HepG2 (cell line): ENCODE results near the gene AFAP1. TPM values are rescaled to one million over a fixed set of nuclear protein-coding genes. Genes with fewer than 3 reads are reported as not detected.

Source experiments
- MTA1 ChIP-seq: sonication (generic); formaldehyde crosslinking; IDR thresholded peaks from 2 replicates; pipeline ENCODE4 v1.4.0; 2020; ENCODE audit warnings: missing genetic modification reagents, mild to moderate bottlenecking, borderline replicate concordance
- NFATC3 ChIP-seq: sonication (generic); formaldehyde crosslinking; IDR thresholded peaks from 2 replicates; pipeline ENCODE4 v1.5.1; 2020; ENCODE audit warnings: mild to moderate bottlenecking, missing genetic modification reagents
- NONO ChIP-seq, 2 experiments: fragments of 450-650 bp in 1 of 2; sonication (generic) in 1 of 2; formaldehyde crosslinking in 1 of 2; IDR thresholded peaks in 1 of 2; conservative IDR thresholded peaks in 1 of 2; 2 replicates each; pipeline versions ENCODE4 v1.6.1 to v1.8.0; 2017 to 2022; ENCODE audit warnings: mild to moderate bottlenecking in 1 of 2, missing genetic modification reagents in 1 of 2, moderate library complexity in 1 of 2
- RARG ChIP-seq: sonication (generic); formaldehyde crosslinking; IDR thresholded peaks from 2 replicates; pipeline ENCODE4 v1.4.0; 2020; ENCODE audit warnings: low read depth, mild to moderate bottlenecking, missing genetic modification reagents
- SMC3 ChIP-seq: IDR thresholded peaks from 2 replicates; pipeline ENCODE4 v1.6.1; 2011; ENCODE audit warnings: low read length, improper control_type of control experiment
- YY1 ChIP-seq: IDR thresholded peaks from 2 replicates; pipeline ENCODE4 v1.6.1; 2011; ENCODE audit warnings: low read length, low read depth, moderate library complexity, mild to moderate bottlenecking; ENCODE audit not compliant: insufficient read depth, insufficient replicate concordance
- ZBTB42 ChIP-seq: sonication (generic); formaldehyde crosslinking; IDR thresholded peaks from 2 replicates; pipeline ENCODE4 v1.5.0; 2020; ENCODE audit warnings: mild to moderate bottlenecking, missing genetic modification reagents
- ZFP36 ChIP-seq: fragments of 150-350 bp; IDR thresholded peaks from 2 replicates; pipeline ENCODE4 v1.6.1; 2018; ENCODE audit warnings: borderline replicate concordance, low read length, low read depth; ENCODE audit not compliant: partially characterized antibody
- ZNF10 ChIP-seq: sonication (generic); formaldehyde crosslinking; IDR thresholded peaks from 2 replicates; pipeline ENCODE4 v1.4.0; 2020; ENCODE audit warnings: mild to moderate bottlenecking, low read depth, missing genetic modification reagents, borderline replicate concordance
- polyA plus RNA-seq, 8 experiments: library from polyadenylated mRNA; depleted of rRNA in 3 of 8; stranded (reverse) in 7 of 8; unstranded in 1 of 8; fragments of >200 nt; fragmentation: Illumina TruSeq in 4 of 8; extraction: Trizol in 4 of 8; gene quantifications; 2 replicates each; pipeline versions ENCODE4 v1.2.1 to v1.2.3, GENCODE V29; 2011 to 2016; ENCODE audit warnings: low read depth in 4 of 8, missing spikeins in 1 of 8, mixed read lengths in 1 of 8; ENCODE audit not compliant: insufficient read depth in 1 of 8
- total RNA-seq, 5 experiments: library from RNA; depleted of rRNA; stranded (reverse); fragments of >200 nt; fragmentation: Illumina TruSeq; extraction: Trizol; gene quantifications; 2 replicates each; pipeline ENCODE4 v1.2.3, GENCODE V29; 2016; ENCODE audit warnings: low read depth in 1 of 5
- TF ChIP-seq, protein P1 (sequence below): sonication (generic); formaldehyde crosslinking; IDR thresholded peaks from 2 replicates; pipeline ENCODE4 v1.4.0; 2020; ENCODE audit warnings: mild to moderate bottlenecking, missing genetic modification reagents
- TF ChIP-seq, protein P2 (sequence below): sonication (generic); formaldehyde crosslinking; IDR thresholded peaks from 2 replicates; pipeline ENCODE4 v1.4.0; 2020; ENCODE audit warnings: mild to moderate bottlenecking, missing genetic modification reagents
- TF ChIP-seq, protein P3 (sequence below): sonication (generic); formaldehyde crosslinking; IDR thresholded peaks from 2 replicates; pipeline ENCODE4 v1.4.0; 2020; ENCODE audit warnings: missing genetic modification reagents, borderline replicate concordance
- TF ChIP-seq, protein P4 (sequence below): sonication (generic); formaldehyde crosslinking; IDR thresholded peaks from one replicate; pipeline ENCODE4 v1.5.1; 2020; ENCODE audit warnings: mild to moderate bottlenecking, missing genetic modification reagents; ENCODE audit errors: not compliant biosample characterization

AFAP1 gene
- total and polyA plus RNA-seq, 2 of the 13 experiments (the other 11 are each of a cell fraction or from before 2014, with no cell fraction given) = 2.5 TPM

DNA sequence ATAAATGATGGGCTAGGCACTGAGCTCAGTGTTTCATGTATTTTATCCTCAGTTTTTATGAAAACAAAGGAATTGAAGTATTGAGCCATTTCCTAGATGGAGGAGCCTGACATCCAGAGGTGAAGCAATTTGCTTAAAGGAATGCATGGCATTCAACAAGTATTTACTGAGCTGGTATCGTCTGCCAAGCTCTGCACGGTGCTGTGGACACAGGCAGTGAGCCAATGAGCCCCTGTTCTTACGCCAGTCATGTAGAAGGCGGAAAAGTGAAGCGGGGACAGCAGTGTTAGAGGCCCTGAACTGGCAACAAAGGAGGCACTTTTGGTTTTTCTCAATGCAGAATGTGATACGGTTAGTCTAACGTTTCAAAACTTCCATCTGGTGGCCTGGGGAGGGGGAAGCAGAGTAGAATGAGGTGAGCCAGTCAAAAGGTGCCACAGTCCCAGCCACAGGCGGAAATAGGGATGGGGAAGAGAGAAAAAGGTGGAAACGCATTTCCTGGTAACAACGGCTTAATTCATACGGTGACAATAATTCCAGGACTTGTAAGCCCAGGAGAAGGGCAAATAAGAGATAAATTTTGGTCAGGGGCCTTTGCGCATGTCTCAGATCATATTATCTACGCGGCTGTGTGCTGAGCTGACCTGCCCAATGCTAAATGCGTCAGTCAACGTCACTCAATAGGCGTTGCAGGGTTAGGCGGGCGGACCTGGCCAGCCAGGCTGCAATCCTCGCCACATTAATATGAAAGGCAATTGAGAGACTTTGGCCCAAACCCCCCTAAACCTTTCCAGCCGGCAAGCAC, 133.9 kb downstream of the AFAP1 start (continued):
- TF ChIP-seq MTA1 (peak; percentile 22; the same call in 1 of the 2 replicates), NFATC3 (CRISPR knock-in tag) (no peak), SMC3 (peak; percentile 22; the same call in 1 of the 2 replicates), RARG (no peak), ZNF10 (CRISPR knock-in tag) (no peak), YY1 (no peak), NONO (IDR thresholded peaks at IDR 0.05) (no peak), NONO (CRISPR knock-in tag; conservative IDR thresholded peaks at IDR 0.05) (no peak; the same call in 1 of the 2 replicates), ZBTB42 (CRISPR knock-in tag) (no peak), ZFP36 (no peak)
- TF ChIP-seq, protein P1, sequence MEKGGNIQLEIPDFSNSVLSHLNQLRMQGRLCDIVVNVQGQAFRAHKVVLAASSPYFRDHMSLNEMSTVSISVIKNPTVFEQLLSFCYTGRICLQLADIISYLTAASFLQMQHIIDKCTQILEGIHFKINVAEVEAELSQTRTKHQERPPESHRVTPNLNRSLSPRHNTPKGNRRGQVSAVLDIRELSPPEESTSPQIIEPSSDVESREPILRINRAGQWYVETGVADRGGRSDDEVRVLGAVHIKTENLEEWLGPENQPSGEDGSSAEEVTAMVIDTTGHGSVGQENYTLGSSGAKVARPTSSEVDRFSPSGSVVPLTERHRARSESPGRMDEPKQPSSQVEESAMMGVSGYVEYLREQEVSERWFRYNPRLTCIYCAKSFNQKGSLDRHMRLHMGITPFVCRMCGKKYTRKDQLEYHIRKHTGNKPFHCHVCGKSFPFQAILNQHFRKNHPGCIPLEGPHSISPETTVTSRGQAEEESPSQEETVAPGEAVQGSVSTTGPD (CRISPR knock-in tag) = no peak
- TF ChIP-seq, protein P2, sequence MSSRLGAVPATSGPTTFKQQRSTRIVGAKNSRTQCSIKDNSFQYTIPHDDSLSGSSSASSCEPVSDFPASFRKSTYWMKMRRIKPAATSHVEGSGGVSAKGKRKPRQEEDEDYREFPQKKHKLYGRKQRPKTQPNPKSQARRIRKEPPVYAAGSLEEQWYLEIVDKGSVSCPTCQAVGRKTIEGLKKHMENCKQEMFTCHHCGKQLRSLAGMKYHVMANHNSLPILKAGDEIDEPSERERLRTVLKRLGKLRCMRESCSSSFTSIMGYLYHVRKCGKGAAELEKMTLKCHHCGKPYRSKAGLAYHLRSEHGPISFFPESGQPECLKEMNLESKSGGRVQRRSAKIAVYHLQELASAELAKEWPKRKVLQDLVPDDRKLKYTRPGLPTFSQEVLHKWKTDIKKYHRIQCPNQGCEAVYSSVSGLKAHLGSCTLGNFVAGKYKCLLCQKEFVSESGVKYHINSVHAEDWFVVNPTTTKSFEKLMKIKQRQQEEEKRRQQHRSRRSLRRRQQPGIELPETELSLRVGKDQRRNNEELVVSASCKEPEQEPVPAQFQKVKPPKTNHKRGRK (CRISPR knock-in tag) = no peak
- TF ChIP-seq, protein P3, sequence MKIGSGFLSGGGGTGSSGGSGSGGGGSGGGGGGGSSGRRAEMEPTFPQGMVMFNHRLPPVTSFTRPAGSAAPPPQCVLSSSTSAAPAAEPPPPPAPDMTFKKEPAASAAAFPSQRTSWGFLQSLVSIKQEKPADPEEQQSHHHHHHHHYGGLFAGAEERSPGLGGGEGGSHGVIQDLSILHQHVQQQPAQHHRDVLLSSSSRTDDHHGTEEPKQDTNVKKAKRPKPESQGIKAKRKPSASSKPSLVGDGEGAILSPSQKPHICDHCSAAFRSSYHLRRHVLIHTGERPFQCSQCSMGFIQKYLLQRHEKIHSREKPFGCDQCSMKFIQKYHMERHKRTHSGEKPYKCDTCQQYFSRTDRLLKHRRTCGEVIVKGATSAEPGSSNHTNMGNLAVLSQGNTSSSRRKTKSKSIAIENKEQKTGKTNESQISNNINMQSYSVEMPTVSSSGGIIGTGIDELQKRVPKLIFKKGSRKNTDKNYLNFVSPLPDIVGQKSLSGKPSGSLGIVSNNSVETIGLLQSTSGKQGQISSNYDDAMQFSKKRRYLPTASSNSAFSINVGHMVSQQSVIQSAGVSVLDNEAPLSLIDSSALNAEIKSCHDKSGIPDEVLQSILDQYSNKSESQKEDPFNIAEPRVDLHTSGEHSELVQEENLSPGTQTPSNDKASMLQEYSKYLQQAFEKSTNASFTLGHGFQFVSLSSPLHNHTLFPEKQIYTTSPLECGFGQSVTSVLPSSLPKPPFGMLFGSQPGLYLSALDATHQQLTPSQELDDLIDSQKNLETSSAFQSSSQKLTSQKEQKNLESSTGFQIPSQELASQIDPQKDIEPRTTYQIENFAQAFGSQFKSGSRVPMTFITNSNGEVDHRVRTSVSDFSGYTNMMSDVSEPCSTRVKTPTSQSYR (CRISPR knock-in tag) = peak; percentile 13; the same call in 1 of the 2 replicates
- TF ChIP-seq, protein P4, sequence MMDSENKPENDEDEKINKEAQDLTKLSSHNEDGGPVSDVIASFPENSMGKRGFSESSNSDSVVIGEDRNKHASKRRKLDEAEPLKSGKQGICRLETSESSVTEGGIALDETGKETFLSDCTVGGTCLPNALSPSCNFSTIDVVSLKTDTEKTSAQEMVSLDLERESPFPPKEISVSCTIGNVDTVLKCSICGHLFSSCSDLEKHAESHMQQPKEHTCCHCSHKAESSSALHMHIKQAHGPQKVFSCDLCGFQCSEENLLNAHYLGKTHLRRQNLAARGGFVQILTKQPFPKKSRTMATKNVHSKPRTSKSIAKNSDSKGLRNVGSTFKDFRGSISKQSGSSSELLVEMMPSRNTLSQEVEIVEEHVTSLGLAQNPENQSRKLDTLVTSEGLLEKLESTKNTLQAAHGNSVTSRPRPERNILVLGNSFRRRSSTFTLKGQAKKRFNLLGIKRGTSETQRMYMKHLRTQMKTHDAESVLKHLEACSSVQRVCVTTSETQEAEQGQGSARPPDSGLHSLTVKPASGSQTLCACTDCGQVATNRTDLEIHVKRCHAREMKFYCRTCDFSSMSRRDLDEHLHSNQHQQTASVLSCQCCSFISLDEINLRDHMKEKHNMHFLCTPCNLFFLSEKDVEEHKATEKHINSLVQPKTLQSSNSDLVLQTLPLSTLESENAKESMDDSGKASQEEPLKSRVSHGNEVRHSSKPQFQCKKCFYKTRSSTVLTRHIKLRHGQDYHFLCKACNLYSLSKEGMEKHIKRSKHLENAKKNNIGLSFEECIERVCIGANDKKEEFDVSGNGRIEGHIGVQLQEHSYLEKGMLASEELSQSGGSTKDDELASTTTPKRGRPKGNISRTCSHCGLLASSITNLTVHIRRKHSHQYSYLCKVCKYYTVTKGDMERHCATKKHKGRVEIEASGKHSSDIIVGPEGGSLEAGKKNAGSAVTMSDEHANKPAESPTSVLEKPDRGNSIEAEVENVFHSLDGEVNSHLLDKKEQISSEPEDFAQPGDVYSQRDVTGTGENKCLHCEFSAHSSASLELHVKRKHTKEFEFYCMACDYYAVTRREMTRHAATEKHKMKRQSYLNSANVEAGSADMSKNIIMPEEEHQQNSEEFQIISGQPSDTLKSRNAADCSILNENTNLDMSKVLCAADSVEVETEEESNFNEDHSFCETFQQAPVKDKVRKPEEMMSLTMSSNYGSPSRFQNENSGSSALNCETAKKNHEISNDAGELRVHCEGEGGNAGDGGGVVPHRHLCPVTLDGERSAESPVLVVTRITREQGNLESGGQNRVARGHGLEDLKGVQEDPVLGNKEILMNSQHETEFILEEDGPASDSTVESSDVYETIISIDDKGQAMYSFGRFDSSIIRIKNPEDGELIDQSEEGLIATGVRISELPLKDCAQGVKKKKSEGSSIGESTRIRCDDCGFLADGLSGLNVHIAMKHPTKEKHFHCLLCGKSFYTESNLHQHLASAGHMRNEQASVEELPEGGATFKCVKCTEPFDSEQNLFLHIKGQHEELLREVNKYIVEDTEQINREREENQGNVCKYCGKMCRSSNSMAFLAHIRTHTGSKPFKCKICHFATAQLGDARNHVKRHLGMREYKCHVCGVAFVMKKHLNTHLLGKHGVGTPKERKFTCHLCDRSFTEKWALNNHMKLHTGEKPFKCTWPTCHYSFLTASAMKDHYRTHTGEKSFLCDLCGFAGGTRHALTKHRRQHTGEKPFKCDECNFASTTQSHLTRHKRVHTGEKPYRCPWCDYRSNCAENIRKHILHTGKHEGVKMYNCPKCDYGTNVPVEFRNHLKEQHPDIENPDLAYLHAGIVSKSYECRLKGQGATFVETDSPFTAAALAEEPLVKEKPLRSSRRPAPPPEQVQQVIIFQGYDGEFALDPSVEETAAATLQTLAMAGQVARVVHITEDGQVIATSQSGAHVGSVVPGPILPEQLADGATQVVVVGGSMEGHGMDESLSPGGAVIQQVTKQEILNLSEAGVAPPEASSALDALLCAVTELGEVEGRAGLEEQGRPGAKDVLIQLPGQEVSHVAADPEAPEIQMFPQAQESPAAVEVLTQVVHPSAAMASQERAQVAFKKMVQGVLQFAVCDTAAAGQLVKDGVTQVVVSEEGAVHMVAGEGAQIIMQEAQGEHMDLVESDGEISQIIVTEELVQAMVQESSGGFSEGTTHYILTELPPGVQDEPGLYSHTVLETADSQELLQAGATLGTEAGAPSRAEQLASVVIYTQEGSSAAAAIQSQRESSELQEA (CRISPR knock-in tag) = no peak
